22Rv1 (cell line): ENCODE results near the gene CDK5RAP2.

ENCODE experiments used
- ZFX ChIP-seq: fragments of 450-650 bp; IDR thresholded peaks from 2 replicates; pipeline ENCODE4 v1.6.1; 2017; ENCODE audit warnings: antibody characterized with exemption, borderline replicate concordance
- TF ChIP-seq, protein P1 (sequence below): fragments of 450-650 bp; IDR thresholded peaks from 2 replicates; pipeline ENCODE4 v1.5.1; 2017; ENCODE audit warnings: mild to moderate bottlenecking

DNA sequence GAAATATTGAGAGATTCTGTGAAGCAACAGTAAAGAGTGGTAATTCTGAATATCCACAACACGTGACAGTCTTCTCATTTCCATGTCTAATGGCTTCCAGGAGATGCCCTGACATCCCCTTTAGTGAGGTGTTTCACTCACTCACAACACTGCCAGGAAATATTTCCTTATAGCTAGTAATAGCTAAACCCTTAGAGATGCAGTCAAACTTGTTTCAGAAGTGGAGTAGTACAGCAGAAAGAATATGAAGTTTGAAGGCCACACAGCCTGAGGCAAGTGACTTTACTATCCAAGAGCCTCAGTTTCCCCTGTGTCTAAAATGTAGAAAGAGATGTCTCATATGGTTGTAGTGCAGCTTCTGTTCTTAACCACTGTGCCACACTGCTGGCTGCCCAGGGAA, 139.2 kb downstream of the CDK5RAP2 start:
- TF ChIP-seq, protein P1, sequence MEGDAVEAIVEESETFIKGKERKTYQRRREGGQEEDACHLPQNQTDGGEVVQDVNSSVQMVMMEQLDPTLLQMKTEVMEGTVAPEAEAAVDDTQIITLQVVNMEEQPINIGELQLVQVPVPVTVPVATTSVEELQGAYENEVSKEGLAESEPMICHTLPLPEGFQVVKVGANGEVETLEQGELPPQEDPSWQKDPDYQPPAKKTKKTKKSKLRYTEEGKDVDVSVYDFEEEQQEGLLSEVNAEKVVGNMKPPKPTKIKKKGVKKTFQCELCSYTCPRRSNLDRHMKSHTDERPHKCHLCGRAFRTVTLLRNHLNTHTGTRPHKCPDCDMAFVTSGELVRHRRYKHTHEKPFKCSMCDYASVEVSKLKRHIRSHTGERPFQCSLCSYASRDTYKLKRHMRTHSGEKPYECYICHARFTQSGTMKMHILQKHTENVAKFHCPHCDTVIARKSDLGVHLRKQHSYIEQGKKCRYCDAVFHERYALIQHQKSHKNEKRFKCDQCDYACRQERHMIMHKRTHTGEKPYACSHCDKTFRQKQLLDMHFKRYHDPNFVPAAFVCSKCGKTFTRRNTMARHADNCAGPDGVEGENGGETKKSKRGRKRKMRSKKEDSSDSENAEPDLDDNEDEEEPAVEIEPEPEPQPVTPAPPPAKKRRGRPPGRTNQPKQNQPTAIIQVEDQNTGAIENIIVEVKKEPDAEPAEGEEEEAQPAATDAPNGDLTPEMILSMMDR, result no peak
- no peak for TF ChIP-seq ZFX
